Right atrium auricular region (tissue), 2 donors: ENCODE data around the gene NOP14. TPM values are rescaled to one million over a fixed set of nuclear protein-coding genes. Genes with fewer than 3 reads are reported as not detected.

Experiments
- DNase-seq: peaks from one replicate; pipeline ENCODE4 v3.0.0-alpha.2; 2019; ENCODE audit warnings: low spot score
- H3K27ac ChIP-seq, 2 donors: fragments of 200-600 bp; sonication (generic); 1 replicate in 1 of 2; 2 replicates in 1 of 2; pipeline ENCODE4 v1.5.1; 2016 to 2019
- H3K27me3 ChIP-seq, 2 donors: fragments of 200-600 bp; sonication (generic); one replicate each; pipeline versions ENCODE4 v1.5.1 to v1.6.0; 2017 to 2019
- H3K36me3 ChIP-seq: fragments of 200-600 bp; sonication (generic); one replicate; pipeline ENCODE4 v1.5.1; 2016
- H3K4me1 ChIP-seq, 2 donors: fragments of 200-600 bp; sonication (generic); one replicate each; pipeline versions ENCODE4 v1.5.1 to v1.6.0; 2017 to 2019
- H3K4me3 ChIP-seq, 2 donors: fragments of 200-600 bp; sonication (generic); 1 replicate in 1 of 2; 2 replicates in 1 of 2; pipeline ENCODE4 v1.5.1; 2017 to 2019; ENCODE audit warnings: mild to moderate bottlenecking in 1 of 2, moderate library complexity in 1 of 2
- H3K9me3 ChIP-seq, 2 donors: fragments of 200-600 bp; sonication (generic); one replicate each; pipeline ENCODE4 v1.5.1; 2019
- CTCF ChIP-seq, 2 donors: fragments of 200-600 bp; sonication (generic); IDR thresholded peaks; one replicate each; pipeline ENCODE4 v1.5.1; 2019; ENCODE audit warnings: antibody characterized with exemption in 2 of 2
- total RNA-seq, 2 donors: library from RNA; depleted of rRNA; stranded (reverse); fragments of >200 nt; gene quantifications; one replicate each; pipeline ENCODE4 v1.1.0, GENCODE V29; 2016

NOP14 gene
- total RNA-seq, 2 donors from 2014 or later, result 12.2 to 14.2 TPM

- Histone ChIP-seq H3K27ac (no peak overlapping the region), H3K4me3 (no peak overlapping the region), H3K4me1 (no peaks in the 10 kb centered on the region), H3K9me3 (no peaks in the 10 kb centered on the region), H3K27me3 (no peaks in the 10 kb centered on the region), H3K36me3 (peaks cover 97% of the 10 kb centered on the region)
- DNase-seq, result no peak
- no peak for TF ChIP-seq CTCF (IDR thresholded peaks at IDR 0.05)
Measured at GRCh38 chr4:2944586-2945526, 18.4 kb downstream of the NOP14 start.

GRCh38 chr4:2944091-2944482, 19.1 kb downstream of the NOP14 start:
- DNase-seq, result no peak
- Histone ChIP-seq H3K36me3 (peaks cover 97% of the 10 kb centered on the region), H3K27me3 (no peaks in the 10 kb centered on the region), H3K9me3 (no peaks in the 10 kb centered on the region), H3K27ac (no peak overlapping the region), H3K4me1 (no peaks in the 10 kb centered on the region), H3K4me3 (no peak overlapping the region)
- TF ChIP-seq CTCF (IDR thresholded peaks at IDR 0.05), result no peak

GRCh38 chr4:2943364-2944090, 19.7 kb downstream of the NOP14 start:
- H3K27ac ChIP-seq, result no peak overlapping the region
- no peak overlapping the region for H3K4me3 ChIP-seq
- H3K9me3 ChIP-seq, result no peaks in the 10 kb centered on the region
- DNase-seq, result no peak
- no peaks in the 10 kb centered on the region for H3K27me3 ChIP-seq
- H3K36me3 ChIP-seq, result peaks cover 97% of the 10 kb centered on the region
- TF ChIP-seq CTCF (IDR thresholded peaks at IDR 0.05), result no peak
- H3K4me1 ChIP-seq, result no peaks in the 10 kb centered on the region

GRCh38 chr4:2942532-2943363, 20.5 kb downstream of the NOP14 start:
- H3K27ac ChIP-seq, result no peak overlapping the region
- peaks cover 98% of the 10 kb centered on the region for H3K36me3 ChIP-seq
- TF ChIP-seq CTCF (IDR thresholded peaks at IDR 0.05), result no peak

GRCh38 chr4:2942037-2942531, 21.1 kb downstream of the NOP14 start:
- Histone ChIP-seq H3K9me3 (no peaks in the 10 kb centered on the region), H3K4me1 (peaks cover 0 to 3% of the 10 kb centered on the region in 2 donors), H3K36me3 (peaks cover 91% of the 10 kb centered on the region), H3K27ac (no peak overlapping the region), H3K4me3 (no peak overlapping the region), H3K27me3 (no peaks in the 10 kb centered on the region)
- TF ChIP-seq CTCF (IDR thresholded peaks at IDR 0.05), result no peak
- peak; percentile 43 for DNase-seq

More at GRCh38 chr4:2942532-2943363, 20.5 kb downstream of the NOP14 start:
- Histone ChIP-seq H3K4me1 (no peaks in the 10 kb centered on the region), H3K27me3 (no peaks in the 10 kb centered on the region), H3K9me3 (no peaks in the 10 kb centered on the region), H3K4me3 (no peak overlapping the region)
- DNase-seq, result no peak
